Activated naive CD8-positive, alpha-beta T cell treated with anti-CD3 and anti-CD28 coated beads, Interleukin-2, amount 50 U/mL, for 24 hours (primary cell): ENCODE measurements around the gene FH.

Source experiments
- ATAC-seq: fragments of 150-1000 bp; cut with Tn5 transposase; one replicate; pipeline ENCODE4 v1.10.0; 2021
- DNase-seq: peaks from one replicate; pipeline ENCODE4 v3.0.0; 2021
- H3K27ac Mint-ChIP-seq: one replicate; pipeline ENCODE4 v1.8.0; 2021; ENCODE audit warnings: mild to moderate bottlenecking, mixed read lengths
- H3K27me3 Mint-ChIP-seq: one replicate; pipeline ENCODE4 v1.8.0; 2021; ENCODE audit warnings: mixed read lengths
- H3K36me3 Mint-ChIP-seq: one replicate; pipeline ENCODE4 v1.8.0; 2021; ENCODE audit warnings: low read depth, mixed read lengths
- H3K4me1 Mint-ChIP-seq: one replicate; pipeline ENCODE4 v1.8.0; 2021; ENCODE audit warnings: mixed read lengths
- H3K4me3 Mint-ChIP-seq: one replicate; pipeline ENCODE4 v1.8.0; 2021; ENCODE audit warnings: mild to moderate bottlenecking, moderate library complexity, mixed read lengths
- H3K9me3 Mint-ChIP-seq: one replicate; pipeline ENCODE4 v1.8.0; 2021; ENCODE audit warnings: mixed read lengths

FH gene

DNA sequence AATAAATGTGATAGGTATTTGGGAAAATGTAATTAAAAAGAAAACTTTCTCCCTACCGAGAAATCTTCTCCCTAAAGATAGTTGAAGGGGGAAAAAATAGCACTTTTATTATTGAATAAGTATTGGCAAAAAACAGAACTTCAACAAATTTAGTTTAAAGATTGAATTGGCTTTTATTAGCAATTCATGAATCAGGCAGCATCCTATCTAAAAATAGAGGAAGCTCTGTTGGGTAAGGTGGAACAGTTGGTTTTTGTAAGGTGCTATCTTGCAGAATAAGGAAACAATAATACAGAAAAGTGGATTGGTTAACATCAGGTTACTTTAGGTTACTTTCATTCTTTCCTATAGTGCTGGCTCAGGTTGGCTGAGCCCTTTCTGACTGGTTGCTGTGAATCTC lies 62.8 kb downstream of the FH start:
- no peaks in the 10 kb centered on the region for H3K36me3 Mint-ChIP-seq
- peaks cover 1% of the 10 kb centered on the region for H3K27me3 Mint-ChIP-seq
- H3K4me3 Mint-ChIP-seq = no peak overlapping the region
- ATAC-seq (no peak), DNase-seq (no peak)
- H3K9me3 Mint-ChIP-seq = no peaks in the 10 kb centered on the region
- no peak overlapping the region for H3K27ac Mint-ChIP-seq
- no peaks in the 10 kb centered on the region for H3K4me1 Mint-ChIP-seq

- no peaks in the 10 kb centered on the region for H3K4me1 Mint-ChIP-seq
- no peak overlapping the region for H3K4me3 Mint-ChIP-seq
- no peaks in the 10 kb centered on the region for H3K9me3 Mint-ChIP-seq
- DNase-seq = no peak
- H3K27me3 Mint-ChIP-seq = peaks cover 1% of the 10 kb centered on the region
- no peaks in the 10 kb centered on the region for H3K36me3 Mint-ChIP-seq
- no peak for ATAC-seq
- H3K27ac Mint-ChIP-seq = no peak overlapping the region
Measured at GRCh38 chr1:241453732-241454131, 65.8 kb downstream of the FH start.

- Mint-ChIP-seq H3K4me1 (no peaks in the 10 kb centered on the region), H3K27me3 (peaks cover 1% of the 10 kb centered on the region), H3K9me3 (no peaks in the 10 kb centered on the region), H3K36me3 (no peaks in the 10 kb centered on the region), H3K4me3 (no peak overlapping the region), H3K27ac (no peak overlapping the region)
- ATAC-seq (no peak), DNase-seq (no peak)
Measured at GRCh38 chr1:241451956-241452355, 67.6 kb downstream of the FH start.
